GM12873 (cell line): ENCODE measurements around the gene MRPS18B.

Experiments
- TF ChIP-seq, protein P1 (sequence below): IDR thresholded peaks from 2 replicates; pipeline ENCODE4 v1.5.1; 2012; ENCODE audit warnings: low read depth, mild to moderate bottlenecking, moderate library complexity, low read length, control low read depth; ENCODE audit not compliant: insufficient read depth; ENCODE audit errors: missing control alignments

MRPS18B gene

GRCh38 chr6:30603961-30604360 is 13.7 kb upstream of the MRPS18B start:
- TF ChIP-seq, protein P1, sequence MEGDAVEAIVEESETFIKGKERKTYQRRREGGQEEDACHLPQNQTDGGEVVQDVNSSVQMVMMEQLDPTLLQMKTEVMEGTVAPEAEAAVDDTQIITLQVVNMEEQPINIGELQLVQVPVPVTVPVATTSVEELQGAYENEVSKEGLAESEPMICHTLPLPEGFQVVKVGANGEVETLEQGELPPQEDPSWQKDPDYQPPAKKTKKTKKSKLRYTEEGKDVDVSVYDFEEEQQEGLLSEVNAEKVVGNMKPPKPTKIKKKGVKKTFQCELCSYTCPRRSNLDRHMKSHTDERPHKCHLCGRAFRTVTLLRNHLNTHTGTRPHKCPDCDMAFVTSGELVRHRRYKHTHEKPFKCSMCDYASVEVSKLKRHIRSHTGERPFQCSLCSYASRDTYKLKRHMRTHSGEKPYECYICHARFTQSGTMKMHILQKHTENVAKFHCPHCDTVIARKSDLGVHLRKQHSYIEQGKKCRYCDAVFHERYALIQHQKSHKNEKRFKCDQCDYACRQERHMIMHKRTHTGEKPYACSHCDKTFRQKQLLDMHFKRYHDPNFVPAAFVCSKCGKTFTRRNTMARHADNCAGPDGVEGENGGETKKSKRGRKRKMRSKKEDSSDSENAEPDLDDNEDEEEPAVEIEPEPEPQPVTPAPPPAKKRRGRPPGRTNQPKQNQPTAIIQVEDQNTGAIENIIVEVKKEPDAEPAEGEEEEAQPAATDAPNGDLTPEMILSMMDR, result no peak

DNA sequence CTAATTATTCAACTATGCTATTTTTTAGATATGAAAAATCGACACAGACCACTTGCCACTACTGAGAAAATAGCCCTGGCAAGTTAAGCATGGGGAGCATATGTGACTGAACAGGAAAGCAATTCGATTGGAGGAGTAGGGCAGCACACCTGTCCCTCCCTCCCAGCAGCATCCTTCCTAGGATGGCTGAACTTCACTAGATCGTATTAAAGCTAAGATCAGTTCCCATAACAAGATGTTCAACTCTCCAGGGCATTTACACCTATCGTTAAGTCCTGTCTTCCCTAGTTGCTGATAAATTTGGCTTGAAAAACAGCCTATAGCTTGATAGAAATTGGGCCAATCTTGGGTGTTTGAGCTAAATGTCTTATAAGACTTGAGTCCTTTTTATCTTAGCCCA is 7.6 kb upstream of the MRPS18B start:
- TF ChIP-seq, protein P1, result no peak

DNA sequence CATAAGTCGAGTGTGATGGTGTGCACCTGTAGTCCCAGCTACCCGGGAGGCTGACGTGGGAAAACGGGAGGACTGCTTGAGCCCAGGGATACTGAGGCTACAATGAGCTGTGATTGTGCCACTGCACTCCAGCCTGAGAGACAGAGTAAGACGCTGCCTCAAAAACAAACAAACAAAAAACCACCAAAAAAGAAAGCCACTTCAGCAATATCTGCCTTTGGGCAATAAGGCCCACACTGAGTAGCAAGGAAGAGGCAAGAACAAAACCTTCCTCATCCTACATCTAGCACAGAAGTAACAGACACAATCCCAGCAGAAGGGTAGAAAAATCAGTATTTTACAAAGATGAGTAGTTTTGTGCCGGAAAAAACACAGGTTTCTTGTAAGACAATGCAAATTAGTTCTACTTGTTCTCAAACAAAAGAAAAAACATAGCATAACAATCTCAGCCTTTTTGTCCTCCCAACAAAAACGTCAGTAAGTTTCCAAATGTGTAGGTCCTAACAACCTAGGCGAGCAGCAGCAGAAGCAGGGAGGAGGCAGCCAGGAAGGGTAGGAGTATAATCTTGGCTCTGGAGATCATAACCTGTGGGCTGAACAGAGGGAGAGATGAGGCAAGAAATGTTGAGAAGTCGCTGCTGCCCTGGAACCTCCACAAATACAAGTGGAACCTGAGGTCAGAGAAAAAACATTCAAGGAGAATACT is 6.3 kb upstream of the MRPS18B start:
- TF ChIP-seq, protein P1, result no peak

- TF ChIP-seq, protein P1, result no peak
Observed at GRCh38 chr6:30611856-30612194, 5.8 kb upstream of the MRPS18B start.

GRCh38 chr6:30612213-30612612 is 5.4 kb upstream of the MRPS18B start:
- TF ChIP-seq, protein P1, result no peak

DNA sequence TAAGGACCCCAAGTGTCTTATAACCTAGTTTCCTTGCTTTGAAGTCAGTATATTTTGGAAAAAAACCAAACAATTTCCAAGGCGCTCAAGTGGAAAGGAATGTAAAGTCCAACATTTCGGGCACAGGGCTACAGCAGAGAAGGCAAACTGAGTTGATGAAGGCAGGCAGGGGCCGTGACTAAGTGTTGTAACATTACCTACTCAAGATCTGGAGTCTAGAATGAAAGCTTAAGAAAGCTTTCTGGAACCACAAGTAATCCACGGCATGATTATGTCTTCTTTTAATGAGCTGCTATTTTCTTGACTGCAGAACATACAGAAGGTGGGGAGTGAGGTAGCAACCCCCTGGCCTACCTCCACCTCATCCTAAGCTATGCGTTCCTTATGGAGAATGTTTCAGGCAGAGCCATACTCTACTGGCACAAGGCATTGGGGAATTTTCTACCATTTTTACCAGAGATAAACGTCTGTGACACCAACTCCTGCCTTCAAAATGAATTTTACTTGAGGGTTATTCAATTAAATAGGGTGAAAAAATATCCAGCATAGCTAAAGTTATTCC is 4.9 kb upstream of the MRPS18B start:
- TF ChIP-seq, protein P1, result no peak

DNA sequence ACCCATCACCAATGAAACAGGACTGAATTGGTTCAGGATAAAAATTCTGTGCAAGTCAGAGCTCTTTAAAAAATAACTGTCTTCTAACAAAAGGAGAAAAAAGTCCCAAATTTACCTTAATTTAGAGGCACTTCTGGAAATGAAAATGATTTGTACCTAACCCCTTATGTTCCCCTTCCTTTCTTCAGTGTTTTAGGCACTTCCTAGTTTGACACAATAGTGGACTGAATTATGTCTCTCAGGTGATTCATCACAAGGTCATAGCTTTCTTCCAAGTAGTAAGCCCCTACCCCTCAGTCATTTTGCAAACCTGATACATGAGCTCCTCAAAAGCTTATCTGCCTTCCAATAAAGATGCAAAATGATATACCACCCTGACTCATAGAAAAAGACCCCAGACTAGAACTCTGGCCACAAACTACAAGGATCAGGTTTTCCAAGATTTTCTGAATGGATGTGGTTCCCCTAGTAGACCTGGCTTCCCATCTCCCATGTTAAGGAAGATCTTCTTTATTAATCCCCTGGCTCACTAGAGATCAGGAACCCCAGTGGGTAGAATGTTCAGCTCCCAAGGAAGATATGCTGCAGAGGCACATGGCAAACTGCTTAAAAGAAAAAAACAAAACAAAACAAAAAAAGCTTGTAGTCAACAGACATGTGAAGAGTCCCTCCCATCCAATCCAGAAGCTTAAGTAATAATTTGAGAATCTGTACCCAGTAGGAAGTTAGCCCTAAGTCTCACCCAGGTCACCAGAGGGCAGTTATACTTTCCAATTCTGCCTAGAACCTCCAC is 4.2 kb upstream of the MRPS18B start:
- TF ChIP-seq, protein P1, result no peak
